AG04450 (cell line): Measurements from ENCODE around the gene SRRM3. TPM values are rescaled to one million over a fixed set of nuclear protein-coding genes. Genes with fewer than 3 reads are reported as not detected.

Source experiments
- CTCF ChIA-PET: fragments of 300-600, 350-600 bp; formaldehyde crosslinking; extraction: SDS; loops from one replicate; lab custom pipeline; 2022; ENCODE audit warnings: antibody characterized with exemption, inconsistent platforms; lab: Charles Lee
- POLR2A ChIA-PET: fragments of 350-600 bp; formaldehyde crosslinking; extraction: SDS; loops from one replicate; lab custom pipeline; 2021; ENCODE audit warnings: antibody characterized with exemption, inconsistent platforms; lab: Yijun Ruan, JAX
- DNase-seq: peaks from one replicate; pipeline ENCODE4 v3.0.0-alpha.2; 2011; ENCODE audit warnings: low read depth, low spot score
- H3K27ac ChIP-seq: one replicate; pipeline ENCODE4 v1.5.1; 2012; ENCODE audit warnings: low read depth, low read length, control low read depth
- H3K27me3 ChIP-seq: one replicate; pipeline ENCODE4 v1.6.0; 2012; ENCODE audit warnings: low read length; ENCODE audit not compliant: control insufficient read depth, insufficient read depth
- H3K4me3 ChIP-seq: 2 replicates; pipeline ENCODE4 v1.5.1; 2011; ENCODE audit warnings: mild to moderate bottlenecking, low read depth, low read length, control low read depth
- H3K9me3 ChIP-seq: 2 replicates; pipeline ENCODE4 v1.5.1; 2012; ENCODE audit warnings: low read length; ENCODE audit not compliant: control insufficient read depth, insufficient read depth
- CTCF ChIP-seq: IDR thresholded peaks from 2 replicates; pipeline ENCODE4 v1.5.1; 2011; ENCODE audit warnings: low read depth, low read length, control low read depth, inconsistent platforms
- polyA plus RNA-seq: library from polyadenylated mRNA; depleted of rRNA; stranded (reverse); fragments of >200 nt; gene quantifications from 2 replicates; pipeline ENCODE4 v1.2.3, GENCODE V29; 2011

The SRRM3 gene
- polyA plus RNA-seq, 1 experiment: 1.5 TPM

- peaks cover 13% of the 10 kb centered on the region for H3K27me3 ChIP-seq
- no peaks in the 10 kb centered on the region for H3K9me3 ChIP-seq
- no peak overlapping the region for H3K4me3 ChIP-seq
- ChIA-PET POLR2A (no interaction called here), CTCF (no interaction called here)
- no peak for TF ChIP-seq CTCF
- no peak overlapping the region for H3K27ac ChIP-seq
- DNase-seq: no peak
Measured at GRCh38 chr7:76244781-76245391, 43.2 kb downstream of the SRRM3 start.

- H3K27me3 ChIP-seq: peaks cover 13% of the 10 kb centered on the region
- POLR2A ChIA-PET: no interaction called here
- CTCF ChIA-PET: no interaction called here
Measured at GRCh38 chr7:76246804-76247389, 45.2 kb downstream of the SRRM3 start.

GRCh38 chr7:76247938-76248337, 46.2 kb downstream of the SRRM3 start:
- no peak overlapping the region for H3K27ac ChIP-seq
- TF ChIP-seq CTCF: no peak
- DNase-seq: no peak
- no peaks in the 10 kb centered on the region for H3K9me3 ChIP-seq
- CTCF ChIA-PET: interaction anchor here (0.6 kb wide), 1 partner anchor 27 kb away, joined by 14 read pairs; no protein-coding TSS in a partner anchor
- H3K27me3 ChIP-seq: peaks cover 13% of the 10 kb centered on the region
- no peak overlapping the region for H3K4me3 ChIP-seq
- POLR2A ChIA-PET: no interaction called here

More at GRCh38 chr7:76246804-76247389, 45.2 kb downstream of the SRRM3 start:
- Histone ChIP-seq H3K4me3 (no peak overlapping the region), H3K9me3 (no peaks in the 10 kb centered on the region), H3K27ac (no peak overlapping the region)
- DNase-seq: no peak
- TF ChIP-seq CTCF: no peak

- POLR2A ChIA-PET: no interaction called here
- Histone ChIP-seq H3K4me3 (no peak overlapping the region), H3K27ac (no peak overlapping the region), H3K9me3 (no peaks in the 10 kb centered on the region), H3K27me3 (peaks cover 12% of the 10 kb centered on the region)
- no peak for TF ChIP-seq CTCF
- CTCF ChIA-PET: no interaction called here
- no peak for DNase-seq
Measured at GRCh38 chr7:76252021-76252420, 50.3 kb downstream of the SRRM3 start.

- peaks cover 21% of the 10 kb centered on the region for H3K27me3 ChIP-seq
- H3K4me3 ChIP-seq: no peak overlapping the region
- POLR2A ChIA-PET: no interaction called here
- no peak for DNase-seq
- CTCF ChIA-PET: interaction anchor here (0.6 to 1.2 kb wide), 3 partner anchors 9 to 493 kb away, joined by 3 to 4 read pairs (median 3); no protein-coding TSS in a partner anchor
- no peak overlapping the region for H3K27ac ChIP-seq
- no peaks in the 10 kb centered on the region; the same call in 1 of the 2 replicates for H3K9me3 ChIP-seq
- TF ChIP-seq CTCF: no peak
Measured at GRCh38 chr7:76254781-76255180, 53.1 kb downstream of the SRRM3 start.
